Suprapubic skin (tissue), 4 donors: ENCODE measurements around the gene APIP. TPM values are rescaled to one million over a fixed set of nuclear protein-coding genes. Genes with fewer than 3 reads are reported as not detected.

ENCODE experiments used
- DNase-seq, 2 donors: peaks; one replicate each; pipeline ENCODE4 v3.0.0-alpha.2; 2019; ENCODE audit warnings: low spot score in 2 of 2
- H3K27ac ChIP-seq: fragments of 200-600 bp; sonication (generic); one replicate; pipeline ENCODE4 v1.5.1; 2019
- H3K27me3 ChIP-seq: fragments of 200-600 bp; sonication (generic); one replicate; pipeline ENCODE4 v1.5.1; 2019
- H3K36me3 ChIP-seq: fragments of 200-600 bp; sonication (generic); one replicate; pipeline ENCODE4 v1.5.1; 2019
- H3K4me1 ChIP-seq: fragments of 200-600 bp; sonication (generic); one replicate; pipeline ENCODE4 v1.5.1; 2019
- H3K4me3 ChIP-seq: fragments of 200-600 bp; sonication (generic); one replicate; pipeline ENCODE4 v1.5.1; 2019; ENCODE audit warnings: mild to moderate bottlenecking
- H3K9me3 ChIP-seq: fragments of 200-600 bp; sonication (generic); one replicate; pipeline ENCODE4 v1.5.1; 2019
- CTCF ChIP-seq, 2 donors: fragments of 200-600 bp in 1 of 2; fragments of 450-650 bp in 1 of 2; sonication (generic) in 1 of 2; IDR thresholded peaks; one replicate each; pipeline ENCODE4 v1.5.1; 2016 to 2019; ENCODE audit warnings: antibody characterized with exemption in 2 of 2, mild to moderate bottlenecking in 1 of 2, moderate library complexity in 1 of 2
- EP300 ChIP-seq: sonication (generic); formaldehyde crosslinking; IDR thresholded peaks from one replicate; pipeline ENCODE4 v1.6.1; 2017; ENCODE audit warnings: antibody characterized with exemption
- POLR2A ChIP-seq, 2 donors: fragments of 450-650 bp; IDR thresholded peaks; one replicate each; pipeline ENCODE4 v1.6.1; 2017; ENCODE audit warnings: antibody characterized with exemption in 2 of 2, mild to moderate bottlenecking in 2 of 2, moderate library complexity in 2 of 2
- POLR2AphosphoS5 ChIP-seq, 3 donors: sonication (generic); formaldehyde crosslinking; IDR thresholded peaks; one replicate each; pipeline ENCODE4 v1.6.1; 2017; ENCODE audit warnings: antibody characterized with exemption in 3 of 3
- WGBS: methylation state at CpG from one replicate; pipeline ENCODE4 v1.1.5; 2018; 5-methylcytosine and 5-hydroxymethylcytosine counted together
- total RNA-seq, 4 donors: library from RNA; depleted of rRNA; stranded (reverse); fragments of >200 nt; gene quantifications; one replicate each; pipeline ENCODE4 v1.1.0, GENCODE V29; 2016

APIP gene
- total RNA-seq, 4 donors from 2014 or later, result 12.3 to 21.5 (median 19.4) TPM

- Histone ChIP-seq H3K36me3 (peaks cover 7% of the 10 kb centered on the region), H3K9me3 (no peaks in the 10 kb centered on the region), H3K27ac (no peak overlapping the region), H3K4me3 (no peak overlapping the region), H3K27me3 (no peaks in the 10 kb centered on the region), H3K4me1 (no peaks in the 10 kb centered on the region)
- 43% methylated on average over 4 of the region's 4 CpGs for WGBS
- TF ChIP-seq POLR2A (IDR thresholded peaks at IDR 0.05) (no peak), EP300 (no peak), POLR2AphosphoS5 (IDR thresholded peaks at IDR 0.05) (no peak), CTCF (IDR thresholded peaks at IDR 0.05) (no peak)
- DNase-seq, result no peak
Measured at GRCh38 chr11:34960277-34960676, 44.1 kb upstream of the APIP start.

GRCh38 chr11:34959770-34960169 lies 43.6 kb upstream of the APIP start:
- Histone ChIP-seq H3K4me3 (no peak overlapping the region), H3K36me3 (peaks cover 4% of the 10 kb centered on the region), H3K9me3 (no peaks in the 10 kb centered on the region), H3K27ac (no peak overlapping the region), H3K4me1 (no peaks in the 10 kb centered on the region), H3K27me3 (no peaks in the 10 kb centered on the region)
- 73% methylated on average over 1 of the region's 1 CpG for WGBS
- no peak for DNase-seq
- TF ChIP-seq POLR2AphosphoS5 (IDR thresholded peaks at IDR 0.05) (no peak), CTCF (IDR thresholded peaks at IDR 0.05) (no peak), EP300 (no peak), POLR2A (IDR thresholded peaks at IDR 0.05) (no peak)

GRCh38 chr11:34957606-34958005 lies 41.4 kb upstream of the APIP start:
- H3K27ac ChIP-seq, result no peak overlapping the region
- no peak for DNase-seq
- TF ChIP-seq CTCF (IDR thresholded peaks at IDR 0.05), result no peak
- TF ChIP-seq EP300, result no peak
- no peak for TF ChIP-seq POLR2A (IDR thresholded peaks at IDR 0.05)
- TF ChIP-seq POLR2AphosphoS5 (IDR thresholded peaks at IDR 0.05), result no peak
- H3K9me3 ChIP-seq, result no peaks in the 10 kb centered on the region
- no peaks in the 10 kb centered on the region for H3K36me3 ChIP-seq
- no peaks in the 10 kb centered on the region for H3K4me1 ChIP-seq
- H3K4me3 ChIP-seq, result no peak overlapping the region
- WGBS, result 87% methylated on average over 3 of the region's 3 CpGs
- H3K27me3 ChIP-seq, result no peaks in the 10 kb centered on the region

DNA sequence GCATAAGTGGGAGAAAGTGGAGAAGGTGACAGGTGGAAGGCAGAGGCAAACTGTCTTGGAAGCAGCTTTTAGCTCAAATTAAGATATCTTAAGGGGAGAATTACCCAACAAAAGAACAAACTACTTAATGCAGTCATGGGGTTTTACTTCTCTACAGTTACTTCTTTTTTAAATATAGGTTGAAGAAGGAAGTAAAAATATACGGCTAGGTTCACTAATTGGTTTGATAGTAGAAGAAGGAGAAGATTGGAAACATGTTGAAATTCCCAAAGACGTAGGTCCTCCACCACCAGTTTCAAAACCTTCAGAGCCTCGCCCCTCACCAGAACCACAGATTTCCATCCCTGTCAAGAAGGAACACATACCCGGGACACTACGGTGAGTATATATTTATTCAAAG lies 41.0 kb upstream of the APIP start:
- Histone ChIP-seq H3K4me1 (no peaks in the 10 kb centered on the region), H3K36me3 (no peaks in the 10 kb centered on the region), H3K9me3 (no peaks in the 10 kb centered on the region), H3K4me3 (no peak overlapping the region), H3K27ac (no peak overlapping the region), H3K27me3 (no peaks in the 10 kb centered on the region)
- no peak for DNase-seq
- 87% methylated on average over 5 of the region's 5 CpGs for WGBS
- no peak for TF ChIP-seq CTCF (IDR thresholded peaks at IDR 0.05)
- TF ChIP-seq EP300, result no peak
- no peak for TF ChIP-seq POLR2A (IDR thresholded peaks at IDR 0.05)
- no peak for TF ChIP-seq POLR2AphosphoS5 (IDR thresholded peaks at IDR 0.05)

DNA sequence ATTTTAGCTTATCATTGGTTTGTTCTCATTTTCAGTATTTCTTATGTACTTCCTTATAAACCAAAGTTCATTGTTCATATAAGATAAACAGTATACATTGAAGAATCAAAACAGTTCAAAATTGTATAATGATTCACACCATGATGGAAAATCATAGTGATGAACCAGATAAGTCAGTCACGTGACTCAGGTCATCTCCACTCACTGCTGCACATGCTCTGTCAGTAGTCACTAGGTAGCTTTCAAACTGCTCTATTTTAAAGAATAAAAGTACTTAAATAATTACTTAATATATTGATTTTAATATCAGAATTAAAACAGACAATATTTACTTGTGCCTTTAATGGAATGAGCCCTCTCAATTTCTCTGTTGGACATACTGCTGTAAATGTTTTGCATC lies 37.8 kb upstream of the APIP start:
- Histone ChIP-seq H3K36me3 (no peaks in the 10 kb centered on the region), H3K4me3 (no peak overlapping the region), H3K4me1 (peaks cover 5% of the 10 kb centered on the region), H3K27ac (no peak overlapping the region), H3K27me3 (no peaks in the 10 kb centered on the region), H3K9me3 (no peaks in the 10 kb centered on the region)
- DNase-seq, result no peak
- TF ChIP-seq CTCF (IDR thresholded peaks at IDR 0.05) (no peak), EP300 (no peak), POLR2A (IDR thresholded peaks at IDR 0.05) (no peak), POLR2AphosphoS5 (IDR thresholded peaks at IDR 0.05) (no peak)
- 85% methylated on average over 1 of the region's 1 CpG for WGBS
